Esophagus mucosa (tissue), 1 donor: ENCODE measurements around the gene CA12. TPM values are rescaled to one million over a fixed set of nuclear protein-coding genes. Genes with fewer than 3 reads are reported as not detected.

Experiments used
- ATAC-seq: fragments of 200-7000 bp; cut with Tn5 transposase; one replicate; pipeline ENCODE4 v1.9.1; 2020
- total RNA-seq: library from RNA; stranded (reverse); gene quantifications from one replicate; pipeline ENCODE4 v1.2.4, GENCODE V29; 2023
- donor health status: DM: yes; HTN: yes; CAD: no.

CA12 gene
- total RNA-seq, 1 donor from 2014 or later = 138 TPM

DNA sequence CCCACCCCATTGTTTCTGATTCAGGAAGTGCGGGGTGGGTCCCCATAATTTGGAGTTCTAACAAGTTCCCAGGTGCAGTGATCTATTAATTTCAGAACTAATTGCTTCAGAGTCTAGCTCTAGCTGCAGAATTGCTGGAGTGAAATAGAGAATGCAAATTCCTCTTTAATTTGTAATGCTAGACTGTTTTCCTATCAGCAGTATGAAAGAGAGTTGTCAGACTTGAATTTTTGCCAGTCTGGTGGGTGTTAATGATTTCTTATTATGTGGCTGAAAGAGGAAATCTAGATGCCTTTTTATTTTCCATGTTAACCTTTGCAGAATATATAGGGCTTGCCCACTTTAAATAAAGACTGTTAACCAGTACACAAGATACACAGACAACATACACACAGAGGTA lies 80.6 kb downstream of the CA12 start:
- no peak for ATAC-seq

DNA sequence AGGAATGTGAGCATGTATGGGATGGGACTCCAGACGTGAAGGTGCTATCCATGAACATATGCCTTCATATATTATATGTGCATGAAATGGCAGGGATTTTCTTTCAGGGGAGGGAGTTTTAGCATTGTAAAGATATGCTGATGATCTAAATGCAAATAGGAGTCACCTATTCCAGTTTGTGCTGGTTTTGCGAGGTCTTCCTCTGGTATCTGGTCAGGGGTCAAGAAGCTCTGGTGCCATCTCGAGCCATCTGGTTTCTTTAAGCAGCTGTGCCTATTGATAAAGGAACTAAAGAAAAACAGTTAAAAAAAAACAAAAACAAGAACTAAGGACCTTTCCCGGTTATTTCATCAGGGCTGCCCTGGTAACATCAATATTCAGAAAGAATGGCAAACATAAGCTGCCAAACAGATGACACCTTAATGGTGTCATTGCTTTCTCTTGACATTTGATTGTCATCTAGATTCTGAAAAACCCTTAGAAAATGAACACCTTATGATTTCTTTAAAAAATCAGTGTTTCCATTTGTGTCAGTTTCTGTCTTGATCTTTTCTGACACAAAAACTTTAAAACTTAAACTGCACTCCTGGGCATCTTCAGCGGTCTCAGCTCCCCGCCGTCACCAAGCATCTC lies 81.6 kb downstream of the CA12 start:
- no peak for ATAC-seq

DNA sequence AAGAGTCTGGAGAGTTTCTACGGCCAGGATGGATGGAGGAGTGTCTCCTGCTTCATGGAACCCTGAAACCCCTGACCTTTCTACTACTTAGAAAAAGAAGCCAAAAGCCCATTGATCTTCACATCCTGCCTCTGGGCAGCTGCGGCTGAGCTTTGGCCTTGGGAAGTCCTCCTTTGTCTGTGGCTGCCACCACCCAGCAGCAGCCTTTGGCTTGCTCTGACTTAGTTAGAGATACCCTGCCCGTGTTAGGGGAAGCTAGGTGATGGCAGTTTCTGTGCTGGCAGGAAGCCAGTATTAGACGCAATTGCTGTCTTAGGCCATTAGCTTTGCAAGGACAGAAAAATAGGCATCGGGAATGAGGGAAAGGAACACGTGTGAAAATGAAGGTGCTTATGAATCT lies 85.5 kb downstream of the CA12 start:
- ATAC-seq = no peak

DNA sequence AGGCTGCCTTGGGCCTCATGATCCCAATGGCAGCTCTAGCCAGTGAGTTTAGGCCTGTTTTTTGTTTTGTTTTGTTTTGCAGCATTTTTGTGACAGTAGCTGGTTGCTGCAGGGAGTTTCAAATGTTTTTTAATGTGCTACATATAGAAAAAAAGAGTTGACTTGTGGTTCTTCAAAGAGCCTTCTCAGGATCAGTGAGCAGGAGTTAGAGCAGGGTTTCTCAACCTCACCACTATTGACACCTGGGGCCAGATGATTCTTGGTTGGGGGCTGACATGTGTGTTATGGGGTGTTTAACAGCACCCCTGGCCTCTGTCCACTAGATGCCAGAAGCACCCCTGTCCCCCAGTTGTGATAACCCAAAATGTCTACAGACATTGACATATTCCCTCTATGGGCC lies 86.3 kb downstream of the CA12 start:
- ATAC-seq = no peak

DNA sequence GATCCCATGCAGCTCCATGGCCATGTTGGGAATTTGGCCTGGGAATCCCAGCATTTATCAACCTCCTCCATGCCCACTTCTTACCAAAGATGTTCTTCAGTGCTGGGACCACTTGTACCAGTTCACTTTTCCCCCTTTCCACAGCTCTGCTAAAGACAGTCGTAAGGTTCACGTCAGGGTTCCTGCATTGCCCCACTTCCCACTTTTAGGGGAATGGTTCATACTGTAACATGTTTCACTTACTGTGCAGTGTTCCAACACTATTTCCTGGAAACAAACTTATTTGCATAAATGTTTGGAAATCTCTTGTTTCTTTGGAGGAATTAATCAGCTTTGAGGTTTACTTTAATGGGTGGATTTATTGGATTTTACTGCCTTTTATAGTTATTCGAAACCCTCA lies 87.3 kb downstream of the CA12 start:
- ATAC-seq = no peak

DNA sequence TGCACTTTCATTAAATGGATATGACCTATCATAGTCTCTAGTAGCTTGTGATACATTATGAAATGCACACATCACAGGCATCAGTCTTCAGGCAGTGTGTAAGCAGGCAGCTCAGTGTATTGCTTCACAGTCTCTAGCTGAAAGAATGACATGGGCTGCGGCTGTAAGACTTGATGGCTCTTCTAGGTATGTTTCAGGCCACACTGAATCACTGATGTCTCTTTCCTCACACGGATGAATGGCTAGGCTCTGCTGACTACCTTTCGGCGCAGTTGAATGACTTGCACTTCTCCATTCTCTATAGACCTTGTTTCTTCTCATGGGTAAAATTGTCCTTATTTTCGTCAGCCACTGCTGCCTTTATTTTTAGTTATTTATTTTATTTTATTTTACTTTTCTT lies 88.9 kb downstream of the CA12 start:
- ATAC-seq = peak; percentile 68

DNA sequence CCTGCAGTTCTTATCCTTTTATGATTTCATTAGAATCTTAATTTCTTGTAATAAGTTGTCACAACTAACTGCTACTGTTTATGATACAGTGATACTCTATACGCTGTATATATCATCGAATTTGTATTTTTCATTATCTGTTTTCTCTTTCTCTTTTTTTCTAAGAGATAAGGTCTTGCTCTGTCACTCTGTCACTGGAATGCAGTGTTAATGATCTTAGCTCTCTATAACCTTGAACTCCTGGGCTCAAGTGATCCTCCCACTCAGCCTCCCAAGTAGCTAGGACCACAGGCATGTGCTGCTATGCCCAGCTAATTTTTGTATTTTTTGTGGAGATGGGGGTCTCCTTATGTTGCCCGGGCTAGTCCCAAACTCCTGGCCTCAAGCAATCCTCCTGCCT lies 89.4 kb downstream of the CA12 start:
- ATAC-seq = no peak

DNA sequence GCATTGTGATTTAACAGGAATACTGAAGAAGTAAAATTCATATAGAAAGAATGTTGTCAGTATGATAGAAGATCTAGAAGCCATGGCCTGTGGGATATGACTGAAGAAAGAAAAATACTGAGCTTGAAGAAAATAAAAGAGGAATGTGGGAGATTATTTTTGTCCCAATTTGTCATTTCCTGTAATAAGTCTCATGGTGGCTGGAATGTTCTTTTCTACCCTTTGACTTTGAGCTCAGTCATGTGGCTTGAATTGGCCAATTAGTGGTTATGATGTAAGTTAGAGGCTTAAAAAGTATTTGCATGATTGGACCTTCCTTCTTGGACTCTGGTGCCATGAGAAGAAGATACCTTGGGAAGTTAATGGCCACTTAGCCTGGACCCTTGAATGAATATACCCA lies 90.1 kb downstream of the CA12 start:
- ATAC-seq = no peak

DNA sequence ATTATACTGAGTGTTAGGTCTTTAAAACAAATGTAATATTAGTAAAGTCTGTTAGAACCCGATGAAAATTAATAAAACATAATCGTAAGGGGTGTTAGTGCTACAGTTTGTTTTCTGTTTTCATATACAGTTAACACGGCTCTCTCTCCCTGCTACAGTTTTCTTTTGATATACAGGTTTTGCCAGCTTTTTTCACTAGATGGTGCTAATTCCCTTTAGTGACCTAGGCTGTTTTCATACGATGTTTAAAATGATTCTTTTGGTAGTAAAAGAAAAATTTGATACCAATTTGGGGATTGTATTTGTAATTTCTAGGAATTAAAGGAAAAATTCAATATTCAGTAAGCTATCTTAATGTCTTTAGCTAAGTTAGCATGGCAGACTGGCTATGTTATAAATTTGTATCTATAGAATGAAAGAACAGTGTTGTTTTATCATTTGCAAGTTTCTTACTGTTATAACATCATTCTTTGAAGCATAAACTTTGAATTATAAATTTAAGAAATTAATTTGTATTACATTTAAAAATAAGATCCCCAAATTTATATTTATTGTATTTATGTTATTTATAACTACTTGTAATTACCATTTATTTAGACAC lies 92.8 kb downstream of the CA12 start:
- ATAC-seq = peak; percentile 48

DNA sequence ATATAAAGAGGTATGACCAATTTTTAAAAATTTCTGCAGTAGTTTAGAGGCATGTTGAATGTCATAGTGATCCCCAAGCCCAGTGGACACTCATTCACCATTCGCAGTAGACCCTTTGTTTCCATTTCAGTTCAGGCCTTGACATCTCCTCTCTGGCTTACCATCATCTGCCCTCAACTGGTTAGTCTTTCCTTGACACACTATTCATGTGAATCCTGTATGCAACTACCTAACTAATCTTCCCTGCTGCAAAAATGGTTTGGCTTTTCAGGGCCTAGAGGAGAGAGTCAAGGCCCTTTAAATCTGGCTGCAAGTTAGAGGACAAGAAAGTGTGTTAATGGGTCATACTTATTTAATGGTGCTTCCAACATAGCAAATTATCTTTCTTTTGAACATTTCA lies 93.3 kb downstream of the CA12 start:
- no peak for ATAC-seq

DNA sequence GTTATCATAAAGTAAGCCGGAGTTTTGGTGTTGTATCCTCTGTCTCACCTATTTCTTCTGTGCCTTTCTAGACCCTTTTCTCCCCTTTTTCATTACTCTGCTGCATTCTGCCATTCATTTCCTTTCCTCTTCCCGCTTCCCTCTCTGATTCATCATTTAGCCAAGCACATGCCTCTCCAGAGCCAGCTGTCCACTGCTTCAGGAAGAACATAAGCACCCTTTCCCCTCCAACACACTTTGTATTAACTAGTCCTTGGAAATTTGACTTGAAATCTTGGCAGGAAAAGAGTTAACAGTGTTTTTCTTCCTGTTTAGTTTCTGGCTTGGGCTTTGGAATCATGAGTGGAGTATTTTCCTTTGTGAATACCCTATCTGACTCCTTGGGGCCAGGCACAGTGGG lies 94.5 kb downstream of the CA12 start:
- no peak for ATAC-seq

DNA sequence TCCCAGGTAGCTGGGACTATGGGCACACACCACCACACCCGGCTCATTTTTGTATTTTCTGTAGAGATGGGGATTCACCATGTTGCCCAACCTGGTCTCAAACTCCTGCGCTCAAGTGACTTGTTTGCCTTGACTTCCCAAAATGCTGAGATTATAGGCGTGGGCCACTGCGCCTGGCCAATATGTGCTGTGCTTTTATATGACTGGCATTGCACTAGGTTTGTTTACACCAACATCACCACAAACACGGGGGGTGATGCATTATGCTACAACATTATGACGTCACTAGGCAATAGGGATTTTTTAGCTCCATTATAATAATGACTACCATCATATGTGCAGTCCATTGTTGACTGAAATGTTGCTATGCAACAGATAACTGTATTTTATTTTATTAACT lies 97.3 kb downstream of the CA12 start:
- no peak for ATAC-seq

DNA sequence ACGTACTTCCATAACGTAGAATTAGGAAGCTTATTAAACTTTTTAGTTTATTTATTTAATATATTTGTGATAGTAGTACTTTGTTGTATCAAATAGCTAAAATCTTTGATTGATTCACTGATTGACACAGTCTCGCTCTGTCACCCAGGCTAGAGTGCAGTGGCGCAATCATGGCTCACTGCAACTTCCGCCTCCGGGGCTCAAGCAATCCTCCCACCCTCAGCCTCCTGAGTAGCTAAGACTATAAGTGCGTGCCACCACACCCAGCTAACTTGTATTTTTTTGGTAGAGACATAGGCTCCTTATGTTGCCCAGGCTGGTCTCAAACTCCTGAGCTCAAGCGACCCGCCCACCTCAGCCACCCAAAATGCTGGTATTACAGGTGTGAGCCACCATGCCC lies 98.5 kb downstream of the CA12 start:
- ATAC-seq = no peak

DNA sequence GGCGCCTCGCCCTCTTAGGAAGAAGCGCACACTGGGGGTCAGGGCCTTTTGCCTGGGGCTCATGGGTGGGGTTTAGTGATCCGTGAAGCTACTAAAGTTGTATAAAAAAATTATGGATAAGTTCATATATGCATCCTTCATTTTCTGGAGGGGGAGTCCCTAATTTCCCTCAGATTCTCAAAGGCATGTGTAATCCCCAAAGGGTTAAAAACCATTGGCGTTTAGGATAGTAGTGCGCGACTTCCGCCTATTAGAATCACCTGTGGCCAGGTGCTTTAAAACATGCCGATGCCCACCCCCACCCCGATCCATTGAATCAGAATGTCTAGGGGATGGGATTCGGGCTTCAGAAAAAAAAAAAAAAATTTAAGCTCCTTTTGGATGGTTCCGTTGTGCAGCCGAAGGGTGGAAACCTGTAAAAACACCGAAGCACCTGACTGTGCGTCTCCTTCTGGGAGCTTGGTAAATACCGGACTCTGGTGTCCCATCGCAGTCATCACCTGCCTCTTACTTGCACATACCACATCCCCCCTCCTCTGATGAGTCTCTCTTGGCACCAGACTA lies 103.7 kb downstream of the CA12 start:
- ATAC-seq = peak; percentile 34

DNA sequence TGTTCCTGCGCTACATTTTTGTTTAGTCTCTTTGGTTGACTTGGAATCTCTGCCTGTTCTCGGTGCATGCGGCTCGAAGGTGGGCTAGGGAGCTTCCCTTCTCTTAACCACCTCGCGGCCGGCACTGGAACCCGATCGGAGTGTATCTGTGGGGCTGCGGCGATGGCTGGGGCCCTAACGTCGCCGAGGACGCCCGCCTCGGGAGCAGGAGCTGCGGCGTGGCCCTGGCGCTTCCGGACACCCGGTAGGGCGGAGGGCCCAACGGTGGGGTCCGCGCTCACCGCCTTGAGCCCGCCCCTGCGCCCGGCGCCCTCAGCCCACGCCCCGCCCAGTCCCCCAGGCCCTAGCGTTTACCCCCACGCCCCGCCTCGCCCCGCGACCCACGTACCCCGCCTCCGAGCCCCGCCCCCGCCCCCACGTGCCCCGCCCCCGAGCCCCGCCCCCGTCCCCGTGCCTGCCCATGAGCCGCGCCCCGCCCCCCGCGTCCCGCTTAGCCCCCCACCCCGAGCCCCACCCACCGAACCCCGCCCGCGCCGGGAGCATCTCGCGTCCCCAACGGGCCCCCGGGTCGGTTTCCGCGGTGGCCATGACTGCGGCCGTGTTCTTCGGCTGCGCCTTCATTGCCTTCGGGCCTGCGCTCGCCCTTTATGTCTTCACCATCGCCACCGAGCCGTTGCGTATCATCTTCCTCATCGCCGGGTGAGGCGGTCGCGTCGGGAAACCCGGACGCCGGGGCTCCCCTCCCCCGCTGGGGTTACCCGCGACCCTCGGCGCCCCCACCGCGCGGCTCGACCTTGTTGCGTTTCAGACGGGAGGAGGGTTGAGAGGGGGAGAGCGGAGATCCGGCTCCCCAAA lies 104.4 kb downstream of the CA12 start, which contains the start of gene APH1B:
Gene APH1B, plus strand, starts transcription at position 568 of the 855 bp plus-strand sequence. Its CDS starts 19 bp downstream, at position 587.
- ATAC-seq = peak; percentile 89

DNA sequence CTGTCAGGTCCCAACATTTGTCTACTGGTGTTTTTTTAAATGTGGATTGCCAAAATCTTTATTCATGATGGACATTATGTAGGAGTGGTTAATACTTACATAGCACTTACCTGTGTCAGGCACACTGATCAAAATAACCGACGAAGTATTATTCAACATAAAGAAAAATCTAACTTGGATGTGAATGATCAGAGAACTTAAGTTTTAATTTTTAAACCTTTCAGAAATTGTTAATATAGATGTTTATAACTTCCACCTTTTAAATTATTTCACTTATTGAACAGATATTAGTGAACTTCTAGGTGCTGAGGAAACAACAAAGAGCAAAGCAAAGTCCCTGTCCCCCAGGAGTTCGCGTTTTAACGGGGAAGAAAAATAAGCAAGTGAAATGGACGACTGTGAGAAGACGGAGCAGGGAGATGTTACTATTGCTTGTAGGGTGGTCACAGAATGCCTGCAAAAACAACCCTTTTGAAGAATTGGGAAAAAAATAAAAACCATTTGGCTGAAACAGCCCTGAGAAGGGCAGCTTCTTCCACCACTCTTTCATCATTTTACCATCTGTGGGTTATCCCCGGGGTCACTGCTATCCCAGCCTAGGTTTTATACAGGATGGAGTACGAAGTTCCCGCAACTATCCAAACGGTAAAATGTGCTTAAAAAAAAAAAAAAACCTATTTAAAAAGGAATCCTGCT lies 105.2 kb downstream of the CA12 start:
- peak; percentile 14 for ATAC-seq

DNA sequence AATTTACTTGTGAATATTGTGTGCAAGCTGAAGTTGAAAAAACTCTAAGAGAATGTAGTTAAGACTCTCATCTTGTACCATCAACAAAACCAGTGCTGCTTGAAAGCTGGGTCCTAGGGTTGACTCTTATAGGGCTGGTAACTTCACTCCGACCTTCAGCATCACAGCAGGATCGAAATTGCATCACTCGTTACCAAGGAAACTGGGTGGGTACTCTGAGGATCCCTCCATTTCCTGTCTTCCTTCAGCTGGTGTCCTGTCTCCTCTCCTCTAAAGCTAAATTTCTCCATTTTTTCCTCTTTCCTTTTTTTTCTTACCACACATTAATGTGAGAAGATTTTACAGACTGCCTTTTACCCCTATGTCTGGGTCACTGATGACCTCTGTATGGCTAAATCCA lies 107.2 kb downstream of the CA12 start:
- no peak for ATAC-seq

Other genes starting within 250 kb of the CA12 start
- gene RPS27L, start 224.4 kb downstream of the CA12 start, total RNA-seq = 54.4 TPM
- gene RAB8B, start 192.2 kb downstream of the CA12 start, total RNA-seq = 6.7 TPM
- gene APH1B, start 104.2 kb downstream of the CA12 start, total RNA-seq = 3.5 TPM
- gene USP3, start 122.7 kb upstream of the CA12 start, total RNA-seq = 37.0 TPM
- gene FBXL22, start 215.5 kb upstream of the CA12 start, total RNA-seq = 1.2 TPM